Hindlimb muscle (tissue), 1 donor: ENCODE data around the gene WDR82. TPM values are rescaled to one million over a fixed set of nuclear protein-coding genes. Genes with fewer than 3 reads are reported as not detected.
A peak's percentile ranks its signal among the peaks of the same experiment; 100 is the strongest.

ENCODE experiments used
- DNase-seq: peaks from one replicate; pipeline ENCODE4 v3.0.0-alpha.2; 2013
- polyA plus RNA-seq: library from polyadenylated mRNA; unstranded; fragments of 120-200 nt; gene quantifications from one replicate; pipeline ENCODE4 v1.2.1, GENCODE V29; 2013; ENCODE audit not compliant: insufficient read length

Gene WDR82
- polyA plus RNA-seq = 86.0 TPM

GRCh38 chr3:52278510-52279069 lies at the start of gene WDR82:
TSS of gene WDR82 (minus strand) at chr3:52278649. CDS start at chr3:52278361, 288 bp downstream.
- DNase-seq = peak; percentile 96

DNA sequence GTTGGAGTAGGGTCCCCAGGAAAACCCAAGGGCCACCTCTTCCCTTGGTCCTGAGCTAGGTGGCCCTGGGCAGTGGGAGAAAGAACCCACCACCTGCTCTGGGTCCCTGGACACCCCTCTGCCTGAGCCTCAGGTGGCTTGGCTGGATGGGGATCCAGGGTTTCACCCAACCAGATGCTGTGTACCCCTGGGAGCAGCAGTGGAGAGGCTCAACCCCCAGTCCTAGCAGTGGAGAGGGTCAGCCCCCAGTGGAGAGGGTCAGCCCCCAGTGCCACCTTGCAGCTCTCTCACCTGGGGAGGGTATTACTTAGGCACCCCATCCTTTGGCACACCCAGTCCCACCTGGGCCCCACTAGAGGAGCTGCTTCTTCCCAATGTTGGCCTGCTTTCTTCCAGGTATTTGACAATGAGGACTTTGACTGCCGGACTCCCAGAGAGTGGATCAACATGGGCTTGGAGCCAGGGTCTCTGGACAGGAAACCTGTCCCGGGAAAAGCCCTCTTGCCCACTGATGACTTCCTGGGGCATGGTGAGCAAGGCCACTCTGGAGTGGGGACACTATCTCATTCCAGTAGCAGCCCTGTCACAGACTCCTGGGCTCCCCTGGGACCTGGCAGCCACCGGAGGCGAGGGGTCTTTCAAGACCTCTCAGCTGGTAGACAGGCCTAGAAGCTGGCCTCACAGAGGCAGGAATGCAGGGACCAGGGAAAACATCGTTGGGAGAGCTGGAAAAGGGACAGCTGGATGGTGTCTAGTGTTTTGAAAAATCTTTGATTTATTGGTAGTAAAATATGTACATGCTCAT lies 49.2 kb upstream of the WDR82 start:
- DNase-seq = no peak

- DNase-seq = no peak
Measured at GRCh38 chr3:52326976-52327375, 48.5 kb upstream of the WDR82 start.

DNA sequence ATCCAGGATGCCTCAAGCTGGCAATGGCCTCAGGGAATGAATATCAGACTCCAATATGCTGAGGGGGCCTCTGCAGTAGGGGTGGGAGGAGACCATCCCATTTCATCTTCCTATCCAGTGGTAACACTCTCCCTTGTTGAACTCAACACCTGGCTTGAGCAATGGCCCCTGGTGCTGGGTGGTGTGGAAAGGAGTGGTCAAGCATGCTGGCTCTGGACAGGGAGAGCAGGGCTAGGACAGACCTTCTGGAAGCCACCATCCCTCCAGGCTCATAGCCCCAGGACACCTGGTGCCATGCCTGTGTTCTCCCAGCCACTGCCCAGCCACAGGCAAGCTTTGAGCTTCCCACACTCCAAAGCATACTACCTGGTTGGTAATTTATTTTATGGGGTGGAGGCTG lies 47.2 kb upstream of the WDR82 start:
- no peak for DNase-seq

GRCh38 chr3:52324676-52325075 lies 46.2 kb upstream of the WDR82 start:
- DNase-seq = no peak

DNA sequence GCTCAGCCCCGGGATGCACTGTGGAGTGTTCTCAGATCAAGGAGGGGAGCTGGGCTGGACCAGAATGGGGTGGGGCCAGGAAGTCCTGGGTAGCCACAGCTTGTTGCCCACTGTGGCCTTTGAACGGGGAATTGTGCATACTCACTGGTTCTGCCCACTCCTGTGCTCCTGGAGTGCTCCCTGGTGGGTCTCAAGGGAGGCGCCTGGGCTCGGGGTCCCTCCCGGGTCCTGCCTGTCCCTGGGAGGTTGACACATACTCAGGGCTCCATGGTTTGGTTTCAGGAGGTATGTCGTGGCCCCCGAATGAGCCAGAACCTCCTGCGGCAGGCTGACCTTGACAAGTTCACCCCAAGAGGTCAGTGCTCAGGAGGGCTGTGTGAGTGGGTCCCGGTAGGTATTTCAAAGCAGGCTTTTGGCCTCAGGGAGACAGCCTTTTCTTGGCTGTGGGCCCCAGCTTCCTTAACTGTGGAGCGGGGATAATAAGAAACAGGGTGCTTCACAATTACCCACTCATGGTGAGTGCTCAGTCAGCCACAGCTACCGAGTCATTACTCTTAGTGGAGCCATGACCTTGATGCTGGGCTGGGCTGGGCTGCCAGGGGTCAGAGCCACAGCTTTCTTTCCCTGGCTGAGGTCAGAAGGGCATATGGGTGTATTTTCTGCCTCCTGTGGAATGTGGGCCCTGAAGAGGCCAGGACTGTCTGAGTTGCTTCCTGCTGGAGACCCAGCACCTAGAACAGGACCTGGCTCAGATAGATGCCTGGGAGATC lies 45.3 kb upstream of the WDR82 start:
- no peak for DNase-seq

- no peak for DNase-seq
Measured at GRCh38 chr3:52322466-52322865, 44.0 kb upstream of the WDR82 start.

DNA sequence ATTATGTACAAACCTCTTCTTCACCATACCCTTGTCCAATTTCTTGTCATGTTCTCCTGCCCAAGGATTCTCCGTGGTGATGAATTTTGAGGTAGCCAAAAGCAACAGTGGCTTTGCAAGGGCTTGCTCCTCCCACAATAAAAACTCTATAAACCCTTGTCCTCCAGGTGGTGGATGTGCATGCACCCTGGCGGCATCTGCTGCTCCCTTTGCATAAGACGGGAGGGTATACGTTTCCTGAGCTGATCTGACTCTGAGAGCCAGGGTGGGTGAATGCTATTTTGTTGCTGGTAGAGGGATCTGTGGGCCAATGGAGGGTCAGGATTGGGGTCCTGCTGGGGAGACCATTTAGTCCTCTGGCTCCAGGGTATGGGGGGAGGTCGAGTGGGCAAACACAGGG lies 43.0 kb upstream of the WDR82 start:
- no peak for DNase-seq

- no peak for DNase-seq
Measured at GRCh38 chr3:52319921-52320595, 41.6 kb upstream of the WDR82 start.

GRCh38 chr3:52318186-52318816 lies 39.9 kb upstream of the WDR82 start:
- DNase-seq = peak; percentile 46

DNA sequence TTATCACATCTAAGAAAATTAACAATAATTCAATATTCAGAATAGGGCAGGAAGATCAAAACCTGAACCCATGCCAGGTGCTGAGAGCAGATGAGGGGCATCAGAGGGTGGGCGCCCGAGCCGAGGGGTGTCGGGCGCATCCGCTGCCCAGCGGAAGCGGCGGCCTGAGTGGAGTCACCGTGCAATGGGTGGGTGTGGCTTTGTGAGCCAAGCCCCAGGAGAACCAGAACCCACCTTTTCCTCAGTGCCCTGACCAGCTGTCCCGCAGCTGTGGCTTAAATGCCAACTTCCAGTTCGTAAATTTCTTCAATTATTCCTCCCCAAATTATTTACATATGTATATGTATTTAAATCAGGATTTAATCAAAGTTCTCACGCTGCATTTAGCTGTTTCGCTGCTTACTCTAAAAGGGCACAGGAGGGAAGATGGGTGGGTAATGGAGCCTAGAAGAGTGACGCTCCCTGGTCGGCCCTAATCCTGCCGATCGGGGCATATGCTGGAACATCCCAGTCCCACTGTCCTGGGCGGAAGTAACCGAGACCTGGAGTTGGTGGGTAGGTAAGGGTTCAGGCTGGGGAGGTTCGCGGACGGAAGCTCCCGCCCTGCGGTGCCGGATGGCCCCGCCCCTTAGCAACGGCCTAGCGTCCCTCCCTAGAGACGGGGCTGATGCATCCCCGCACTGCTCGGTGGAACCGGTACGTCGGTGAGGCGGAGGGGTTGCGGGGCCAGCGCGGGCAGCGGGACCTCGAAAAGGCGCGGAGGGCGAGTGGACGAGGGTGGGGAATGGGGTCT lies 39.0 kb upstream of the WDR82 start:
- DNase-seq = peak; percentile 51

DNA sequence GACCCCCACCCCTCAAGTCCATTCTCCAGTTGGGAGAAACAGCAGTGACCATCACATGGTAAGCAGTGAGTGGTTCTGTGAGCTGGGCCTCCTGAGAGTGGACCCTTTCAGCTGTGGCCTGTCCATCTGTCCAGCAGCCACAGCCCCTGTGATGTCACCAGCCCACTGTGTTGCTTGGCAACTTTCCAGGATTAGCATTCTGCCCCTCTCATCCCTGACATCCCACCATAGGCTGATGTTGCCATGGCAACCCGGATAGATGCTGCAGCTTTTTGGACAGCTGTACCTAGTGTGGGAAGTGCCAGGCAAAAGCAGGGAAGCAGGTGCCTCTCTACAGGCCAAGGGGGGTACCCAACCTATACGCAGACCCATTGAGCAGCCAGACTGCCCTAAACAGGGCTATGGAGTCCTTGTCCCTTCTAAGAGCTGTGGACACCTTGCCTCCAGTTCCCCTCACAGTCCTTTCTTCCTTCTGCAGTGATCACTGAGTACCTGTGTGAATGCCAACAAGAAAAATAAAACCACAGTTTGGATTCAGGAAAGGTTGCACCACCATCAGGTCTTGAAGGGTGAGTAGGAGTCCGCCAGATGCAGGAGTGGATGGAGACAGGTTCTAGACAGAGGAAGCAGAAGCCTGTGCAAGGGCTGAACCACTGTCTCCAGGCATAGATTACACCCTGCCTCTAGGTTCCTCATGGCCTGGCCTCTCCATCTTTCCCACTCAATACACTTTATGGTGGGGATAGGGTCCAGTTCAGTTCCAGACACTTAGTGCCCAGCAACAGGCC lies 37.7 kb upstream of the WDR82 start, which contains the start of gene DNAH1:
DNAH1 (plus strand) TSS at position 343 of the 788 bp plus-strand sequence. CDS start 6,124 bp downstream, outside the sequence.
- no peak for DNase-seq

DNA sequence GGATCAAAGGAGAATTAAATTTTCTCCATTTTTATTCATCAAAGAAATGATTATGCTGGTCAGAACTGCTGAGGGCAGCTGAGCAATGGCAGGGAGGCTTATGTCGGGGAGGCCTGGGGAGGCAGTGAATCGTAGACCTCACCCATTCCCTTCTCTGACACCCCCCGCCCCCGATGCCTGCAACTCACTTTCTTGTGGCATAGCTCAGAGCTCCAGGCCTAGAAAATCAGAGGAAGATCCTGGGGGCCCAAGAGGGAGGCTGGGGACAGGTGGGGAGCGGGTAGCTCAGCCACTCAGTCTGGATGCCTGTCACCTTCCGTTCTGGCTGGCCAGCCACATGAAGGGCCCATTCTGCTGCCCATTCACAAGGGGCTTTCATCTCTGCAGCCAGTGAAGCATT lies 36.6 kb upstream of the WDR82 start:
- no peak for DNase-seq

- DNase-seq = no peak
Measured at GRCh38 chr3:52314489-52314888, 36.0 kb upstream of the WDR82 start.

DNA sequence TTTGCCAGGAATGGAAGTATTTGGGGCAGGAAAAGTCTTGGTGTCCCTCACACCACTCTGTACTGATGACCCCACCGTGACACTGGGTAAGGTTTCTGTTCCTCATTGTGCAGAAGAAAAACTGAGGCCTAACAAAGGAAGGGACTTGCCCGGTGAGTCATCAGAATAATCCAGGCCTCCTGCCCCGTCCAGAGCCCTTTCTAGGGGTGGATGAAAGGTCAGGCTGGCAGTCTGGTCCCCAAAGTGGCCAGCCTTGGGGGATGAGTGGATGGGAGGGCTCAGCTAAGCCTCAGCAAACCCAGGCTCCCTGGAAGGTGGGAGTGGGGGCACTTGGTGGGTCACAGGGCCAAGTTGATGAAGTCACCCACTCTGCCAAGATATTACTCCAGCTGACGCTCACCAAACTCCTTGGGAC lies 35.3 kb upstream of the WDR82 start:
- no peak for DNase-seq

GRCh38 chr3:52313188-52313773 lies 34.8 kb upstream of the WDR82 start:
- DNase-seq = no peak

DNA sequence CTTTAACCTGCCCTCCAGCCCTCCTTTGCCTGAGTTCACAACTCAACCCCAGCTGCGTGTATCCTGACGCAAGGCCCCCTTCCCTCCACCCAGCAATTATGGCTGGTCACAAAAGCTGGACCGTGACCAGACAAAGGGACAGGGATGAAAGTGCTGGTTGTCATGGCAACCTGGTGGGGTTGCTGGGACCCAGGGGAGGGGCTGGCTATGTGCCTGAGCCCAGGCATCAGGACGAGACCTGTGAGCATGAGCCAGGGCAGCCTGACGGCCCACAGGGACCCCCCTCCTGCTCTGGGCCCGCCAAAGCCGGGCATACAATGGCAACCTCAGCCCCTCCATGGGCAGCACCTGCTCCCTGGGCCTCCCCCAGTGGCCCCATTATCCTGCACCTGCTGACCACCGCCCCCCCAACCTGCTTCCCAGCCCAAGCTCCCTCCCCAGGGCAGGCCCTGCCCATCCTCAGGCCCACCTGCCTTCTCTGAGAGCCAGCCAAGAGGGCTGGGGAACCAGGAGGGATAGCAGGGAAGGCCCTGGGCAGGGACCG lies 33.2 kb upstream of the WDR82 start:
- no peak for DNase-seq

GRCh38 chr3:52310861-52311575 lies 32.6 kb upstream of the WDR82 start:
- no peak for DNase-seq

GRCh38 chr3:52308308-52308707 lies 29.9 kb upstream of the WDR82 start:
- DNase-seq = no peak
